H1 (cell line): ENCODE measurements around the gene LUM. TPM values are rescaled to one million over a fixed set of nuclear protein-coding genes. Genes with fewer than 3 reads are reported as not detected.

ENCODE experiments used
- CTCF ChIA-PET: fragments of 300-600 bp; sonication (Branson Sonifier 250); formaldehyde crosslinking; loops from one replicate; lab custom pipeline; 2021; ENCODE audit not compliant: partially characterized antibody; lab: Charles Lee
- POLR2A ChIA-PET: fragments of 300-600 bp; sonication (Branson Sonifier 250); formaldehyde crosslinking; loops from one replicate; lab custom pipeline; 2021; ENCODE audit warnings: inconsistent platforms; ENCODE audit not compliant: partially characterized antibody; lab: Charles Lee
- DNase-seq, 2 experiments: peaks; one replicate each; pipeline versions ENCODE4 v3.0.0 to v3.0.0-alpha.2; 2010 to 2022; ENCODE audit warnings: low spot score in 2 of 2, low read depth in 1 of 2, mixed read lengths in 1 of 2
- FAIRE-seq: peaks from 2 replicates; lab custom pipeline; 2011; peaks lifted over from hg19 to GRCh38; lab: Jason Lieb, UNC
- H2AFZ ChIP-seq: 2 replicates; pipeline ENCODE4 v1.8.1; 2012; ENCODE audit warnings: low read length, inconsistent platforms
- H2AK5ac ChIP-seq: 2 replicates; pipeline ENCODE4 v1.6.1; 2013; ENCODE audit warnings: low read depth, low read length
- H2BK120ac ChIP-seq: replicated peaks from 2 replicates; pipeline ENCODE3; 2013; ENCODE audit warnings: low read depth, low read length, inconsistent platforms
- H2BK12ac ChIP-seq: 2 replicates; pipeline ENCODE4 v1.6.1; 2013; ENCODE audit warnings: low read depth, low read length
- H2BK15ac ChIP-seq: 2 replicates; pipeline ENCODE4 v1.6.1; 2013; ENCODE audit warnings: low read length
- H2BK20ac ChIP-seq: 2 replicates; pipeline ENCODE4 v1.6.1; 2013; ENCODE audit warnings: low read length
- H2BK5ac ChIP-seq: 2 replicates; pipeline ENCODE4 v1.6.1; 2013; ENCODE audit warnings: low read depth, low read length
- H3K14ac ChIP-seq: 2 replicates; pipeline ENCODE4 v1.6.1; 2013; ENCODE audit warnings: inconsistent platforms; ENCODE audit not compliant: insufficient read length
- H3K18ac ChIP-seq: 2 replicates; pipeline ENCODE4 v1.6.1; 2013; ENCODE audit warnings: low read length; ENCODE audit errors: extremely low read depth
- H3K23ac ChIP-seq: 2 replicates; pipeline ENCODE4 v1.6.1; 2013; ENCODE audit warnings: inconsistent platforms; ENCODE audit not compliant: insufficient read length
- H3K23me2 ChIP-seq: 2 replicates; pipeline ENCODE4 v1.6.1; 2013; ENCODE audit warnings: low read depth, low read length
- H3K27ac ChIP-seq: 2 replicates; pipeline ENCODE4 v1.6.1; 2011; ENCODE audit warnings: low read depth, low read length, inconsistent platforms
- H3K27me3 ChIP-seq, 4 experiments: replicated peaks in 1 of 4; 1 replicate in 1 of 4; 2 replicates in 3 of 4; pipeline versions ENCODE4 v1.6.1 to v1.8.1; 2011 to 2013; ENCODE audit warnings: low read length in 3 of 4, mild to moderate bottlenecking in 3 of 4, inconsistent platforms in 2 of 4, mixed read lengths in 2 of 4, moderate library complexity in 1 of 4; ENCODE audit not compliant: control insufficient read depth in 3 of 4, insufficient read depth in 3 of 4; ENCODE audit errors: extremely low read depth in 1 of 4
- H3K36me3 ChIP-seq, 4 experiments: 2 replicates each; pipeline versions ENCODE4 v1.6.1 to v1.8.1; 2011 to 2013; ENCODE audit warnings: mild to moderate bottlenecking in 4 of 4, low read length in 3 of 4, moderate library complexity in 2 of 4, control low read depth in 1 of 4, inconsistent platforms in 1 of 4; ENCODE audit not compliant: insufficient read depth in 4 of 4, control insufficient read depth in 2 of 4
- H3K4ac ChIP-seq: replicated peaks from 2 replicates; pipeline ENCODE3; 2013; ENCODE audit warnings: low read length, low read depth, mixed read lengths, inconsistent platforms; ENCODE audit not compliant: insufficient read length
- H3K4me1 ChIP-seq, 4 experiments: replicated peaks in 1 of 4; 1 replicate in 1 of 4; 2 replicates in 3 of 4; pipeline versions ENCODE4 v1.6.1 to v1.8.1; 2011 to 2013; ENCODE audit warnings: low read length in 3 of 4, inconsistent platforms in 2 of 4, mixed read lengths in 1 of 4; ENCODE audit not compliant: insufficient read depth in 4 of 4, control insufficient read depth in 3 of 4
- H3K4me2 ChIP-seq, 2 experiments: 2 replicates each; pipeline versions ENCODE4 v1.6.1 to v1.8.1; 2011 to 2013; ENCODE audit warnings: low read depth in 2 of 2, low read length in 2 of 2, control low read depth in 1 of 2, inconsistent platforms in 1 of 2, mild to moderate bottlenecking in 1 of 2; ENCODE audit not compliant: insufficient read depth in 1 of 2
- H3K4me3 ChIP-seq, 4 experiments: fragments of 200-600, 300-600 bp in 1 of 4; sonication (generic), shearing (Covaris generic), sonication (Bioruptor Twin) in 1 of 4; 2 replicates each; pipeline versions ENCODE4 v1.5.1 to v1.8.1; 2011 to 2016; ENCODE audit warnings: low read length in 4 of 4, low read depth in 3 of 4, control low read depth in 2 of 4, inconsistent platforms in 2 of 4, mild to moderate bottlenecking in 2 of 4, mixed read lengths in 1 of 4, moderate library complexity in 1 of 4; ENCODE audit not compliant: insufficient read depth in 2 of 4; ENCODE audit errors: extremely low read depth in 1 of 4
- H3K56ac ChIP-seq: replicated peaks from 2 replicates; pipeline ENCODE3; 2013; ENCODE audit warnings: low read depth, mild to moderate bottlenecking, mixed read lengths, low read length, inconsistent platforms; ENCODE audit not compliant: insufficient read length
- H3K79me1 ChIP-seq: 2 replicates; pipeline ENCODE4 v1.6.1; 2013; ENCODE audit warnings: low read depth, low read length, control low read depth
- H3K79me2 ChIP-seq, 2 experiments: 2 replicates each; pipeline versions ENCODE4 v1.6.1 to v1.8.1; 2012 to 2013; ENCODE audit warnings: low read length in 2 of 2, mild to moderate bottlenecking in 2 of 2, inconsistent platforms in 1 of 2; ENCODE audit not compliant: insufficient read depth in 2 of 2, control insufficient read depth in 1 of 2
- H3K9ac ChIP-seq, 4 experiments: replicated peaks in 1 of 4; 1 replicate in 1 of 4; 2 replicates in 3 of 4; pipeline versions ENCODE4 v1.6.1 to v1.8.1; 2011 to 2013; ENCODE audit warnings: low read depth in 3 of 4, low read length in 3 of 4, control low read depth in 2 of 4, mild to moderate bottlenecking in 2 of 4, moderate library complexity in 2 of 4, inconsistent platforms in 1 of 4; ENCODE audit errors: extremely low read depth in 1 of 4
- H3K9me3 ChIP-seq, 2 experiments: 2 replicates each; pipeline versions ENCODE4 v1.6.1 to v1.8.1; 2012 to 2013; ENCODE audit warnings: mild to moderate bottlenecking in 2 of 2, moderate library complexity in 2 of 2, control low read depth in 1 of 2, inconsistent platforms in 1 of 2, low read depth in 1 of 2, low read length in 1 of 2, mixed read lengths in 1 of 2; ENCODE audit not compliant: insufficient read depth in 2 of 2
- H4K20me1 ChIP-seq, 2 experiments: replicated peaks in 1 of 2; 2 replicates each; pipeline versions ENCODE3 to v1.8.1; 2011 to 2013; ENCODE audit warnings: inconsistent platforms in 2 of 2, low read length in 2 of 2, mild to moderate bottlenecking in 1 of 2; ENCODE audit not compliant: insufficient read depth in 2 of 2, control insufficient read depth in 1 of 2
- H4K5ac ChIP-seq: 2 replicates; pipeline ENCODE4 v1.6.1; 2013; ENCODE audit warnings: low read length, low read depth, mixed read lengths, inconsistent platforms; ENCODE audit not compliant: insufficient read length
- H4K8ac ChIP-seq: 2 replicates; pipeline ENCODE4 v1.8.0; 2013; ENCODE audit warnings: mild to moderate bottlenecking, moderate library complexity, low read length, inconsistent platforms; ENCODE audit not compliant: insufficient read depth; ENCODE audit errors: extremely low read depth
- H4K91ac ChIP-seq: replicated peaks from 2 replicates; pipeline ENCODE3; 2013; ENCODE audit warnings: low read length, mixed read lengths, inconsistent platforms; ENCODE audit not compliant: insufficient read length
- ASH2L ChIP-seq: fragments of 200-600, 300-600 bp; sonication (generic); IDR thresholded peaks from one replicate; pipeline ENCODE4 v1.7.1; 2017; ENCODE audit warnings: low read length
- EP300 ChIP-seq, 2 experiments: IDR thresholded peaks; 1 replicate in 1 of 2; 2 replicates in 1 of 2; pipeline ENCODE4 v1.6.1; 2011 to 2012; ENCODE audit warnings: low read depth in 2 of 2, low read length in 2 of 2, mild to moderate bottlenecking in 2 of 2, borderline replicate concordance in 1 of 2, inconsistent platforms in 1 of 2, moderate library complexity in 1 of 2
- RXRA ChIP-seq: IDR thresholded peaks from 2 replicates; pipeline ENCODE4 v1.6.1; 2011; ENCODE audit warnings: low read depth, mild to moderate bottlenecking, low read length, moderate library complexity; ENCODE audit not compliant: insufficient read depth
- WGBS, 2 experiments: shearing (Covaris generic) in 1 of 2; methylation state at CpG; one replicate each; pipeline versions ENCODE4 v1.1.6 to v1.1.7; 2013 to 2015; ENCODE audit warnings: low lambda C conversion rate in 2 of 2, mixed read lengths in 2 of 2, inconsistent platforms in 1 of 2, low coverage in 1 of 2, missing lambda C conversion rate in 1 of 2; ENCODE audit not compliant: insufficient replicate concordance in 2 of 2, insufficient coverage in 1 of 2, insufficient read length in 1 of 2; ENCODE audit errors: extremely low coverage in 1 of 2, missing lambda C conversion rate in 1 of 2; 5-methylcytosine and 5-hydroxymethylcytosine counted together
- polyA plus RNA-seq, 7 experiments: library from polyadenylated mRNA; depleted of rRNA in 3 of 7; stranded (reverse) in 5 of 7; unstranded in 2 of 7; fragments of >200 nt in 5 of 7; fragments of 200-250 nt in 2 of 7; gene quantifications; 1 replicate in 5 of 7; 2 replicates in 1 of 7; 4 replicates in 1 of 7; pipeline versions ENCODE4 v1.2.1 to v1.2.3, GENCODE V29; 2011 to 2013; ENCODE audit warnings: missing spikeins in 2 of 7, mixed read lengths in 2 of 7
- total RNA-seq: library from RNA; stranded (reverse); fragmentation: NEBNext Ultra II Directional; extraction: Animal tissue kit (Norgen Biotek cat#: 25700); gene quantifications from 2 replicates; pipeline ENCODE4 v1.2.1, GENCODE V29; 2021

LUM gene
- total and polyA plus RNA-seq, 2 of the 8 experiments (the other 6 are each of a cell fraction or from before 2014, with no cell fraction given), result not detected

DNA sequence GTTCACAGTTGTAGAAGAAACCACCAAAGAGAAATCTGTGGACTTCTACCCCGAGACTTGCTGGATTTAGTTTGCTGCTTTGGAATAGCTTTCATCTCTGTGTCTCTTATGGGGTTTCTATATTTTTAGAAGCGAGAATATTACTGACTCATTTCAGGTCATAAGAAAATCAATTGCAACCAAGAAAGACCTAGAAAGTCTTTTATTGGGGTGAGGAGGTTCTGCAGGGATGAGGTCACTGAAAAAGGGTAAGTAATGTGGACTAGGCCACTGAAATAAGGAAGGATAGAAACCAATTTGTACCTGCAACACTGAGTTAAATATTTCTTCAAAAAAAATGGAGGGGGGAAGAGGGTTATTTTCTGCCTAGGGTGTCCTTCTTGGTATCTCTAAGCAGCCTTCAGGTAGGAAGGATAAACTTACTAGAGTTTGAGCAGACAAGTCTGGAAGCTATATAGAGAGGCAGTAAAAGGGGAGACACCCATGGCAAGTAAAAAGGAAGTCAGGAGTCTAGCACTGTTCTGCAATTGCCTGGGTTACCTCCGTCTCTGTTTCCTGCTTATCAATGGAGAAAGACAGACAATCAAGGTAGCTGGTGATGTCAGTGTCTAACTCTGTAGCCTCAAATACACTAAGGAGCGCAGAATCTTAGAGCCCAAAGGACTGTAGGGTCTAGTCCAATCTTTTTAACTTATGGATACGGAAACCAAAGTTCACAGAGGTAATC lies 33.9 kb downstream of the LUM start:
- Histone ChIP-seq H3K4me2 (no peak overlapping the region), H3K18ac (no peak overlapping the region), H2BK20ac (no peak overlapping the region), H4K91ac (no peak overlapping the region), H2BK120ac (no peak overlapping the region), H3K79me1 (no peaks in the 10 kb centered on the region), H4K20me1 (no peaks in the 10 kb centered on the region), H3K79me2 (no peaks in the 10 kb centered on the region), H2AFZ (no peak overlapping the region), H3K4me1 (no peaks in the 10 kb centered on the region), H3K9ac (no peak overlapping the region), H3K9me3 (no peaks in the 10 kb centered on the region), H3K4me3 (no peak overlapping the region), H3K36me3 (no peaks in the 10 kb centered on the region), H4K8ac (no peak overlapping the region), H3K23me2 (no peaks in the 10 kb centered on the region; the same call in 1 of the 2 replicates), H3K4ac (no peak overlapping the region), H2AK5ac (no peak overlapping the region), H3K56ac (no peak overlapping the region), H3K27me3 (no peaks in the 10 kb centered on the region), H2BK5ac (no peak overlapping the region), H2BK15ac (no peak overlapping the region), H3K23ac (no peak overlapping the region), H3K14ac (no peak overlapping the region), H3K27ac (no peak overlapping the region), H4K5ac (no peak overlapping the region), H2BK12ac (no peak overlapping the region)
- ChIA-PET POLR2A (no interaction called here), CTCF (interaction anchor here (1.0 kb wide), 1 partner anchor 248 kb away, joined by 3 read pairs; no protein-coding TSS in a partner anchor)
- DNase-seq, result no peak
- no peak for TF ChIP-seq EP300 (IDR thresholded peaks at IDR 0.05; ENCODE audit: borderline replicate concordance in 1 of 2, low read depth in 2 of 2, low read length in 2 of 2)
- TF ChIP-seq RXRA, result no peak
- TF ChIP-seq ASH2L, result no peak
- FAIRE-seq, result no peak
- WGBS, 2 experiments, result 91% methylated on average over 5 of the region's 5 CpGs; no CpG with 5 or more reads in 1 of the 2 experiments
